Measurements from ENCODE around the gene F13A1.

Gene F13A1

GRCh38 chr6:6199678-6200077, 120.8 kb downstream of the F13A1 start:
- Histone ChIP-seq H3K14ac (ENCODE audit: low read length) (no peak overlapping the region), H3K36me3 (ENCODE audit: control insufficient read depth in 1 of 2, insufficient read depth in 2 of 2, low read length in 2 of 2) (no peaks in the 10 kb centered on the region), H3K79me1 (ENCODE audit: low read length) (no peaks in the 10 kb centered on the region), H3K4me3 (ENCODE audit: low read depth, low read length) (no peak overlapping the region), H3K79me2 (ENCODE audit: control insufficient read depth, insufficient read depth, low read length, poor library complexity) (no peaks in the 10 kb centered on the region), H3K18ac (ENCODE audit: low read length) (no peak overlapping the region), H3K4ac (ENCODE audit: low read depth, low read length) (no peak overlapping the region), H3K27ac (ENCODE audit: low read depth, low read length) (no peak overlapping the region), H2BK12ac (ENCODE audit: low read length) (no peak overlapping the region), H3K4me2 (ENCODE audit: low read length) (no peak overlapping the region), H2BK120ac (ENCODE audit: insufficient read depth, low read length, poor library complexity) (no peak overlapping the region), H4K12ac (ENCODE audit: low read depth, low read length) (no peak overlapping the region), H4K91ac (ENCODE audit: low read depth, low read length) (no peak overlapping the region), H3K23ac (ENCODE audit: low read length) (no peak overlapping the region), H2AK5ac (ENCODE audit: low read length) (no peak overlapping the region), H3K27me3 (ENCODE audit: insufficient read depth, low read length) (no peaks in the 10 kb centered on the region), H3K9me3 (ENCODE audit: insufficient read depth, low read depth, low read length) (peaks cover 5% of the 10 kb centered on the region), H4K8ac (ENCODE audit: low read depth, low read length) (no peak overlapping the region), H2BK5ac (ENCODE audit: low read depth, low read length, poor library complexity) (no peak overlapping the region), H3K9ac (ENCODE audit: low read length) (no peak overlapping the region), H2AFZ (ENCODE audit: insufficient read depth, low read length, poor library complexity) (no peak overlapping the region), H3K4me1 (ENCODE audit: control insufficient read depth in 1 of 2, insufficient read depth in 2 of 2, low read length in 2 of 2) (no peaks in the 10 kb centered on the region)
- no CpG with 5 or more reads among the region's 3 CpGs for whole genome bisulfite sequencing (ENCODE audit: extremely low coverage, insufficient coverage, insufficient read length)
- DNase-seq = no peak

- Histone ChIP-seq H3K36me3 (ENCODE audit: control insufficient read depth in 1 of 2, insufficient read depth in 2 of 2, low read length in 2 of 2) (no peaks in the 10 kb centered on the region), H3K4ac (ENCODE audit: low read depth, low read length) (no peak overlapping the region), H2BK120ac (ENCODE audit: insufficient read depth, low read length, poor library complexity) (no peak overlapping the region), H3K27ac (ENCODE audit: low read depth, low read length) (no peak overlapping the region), H3K79me1 (ENCODE audit: low read length) (no peaks in the 10 kb centered on the region), H3K4me1 (ENCODE audit: control insufficient read depth in 1 of 2, insufficient read depth in 2 of 2, low read length in 2 of 2) (no peaks in the 10 kb centered on the region), H4K12ac (ENCODE audit: low read depth, low read length) (no peak overlapping the region), H3K4me3 (ENCODE audit: low read depth, low read length) (no peak overlapping the region), H3K79me2 (ENCODE audit: control insufficient read depth, insufficient read depth, low read length, poor library complexity) (no peaks in the 10 kb centered on the region), H2BK12ac (ENCODE audit: low read length) (no peak overlapping the region), H4K8ac (ENCODE audit: low read depth, low read length) (no peak overlapping the region), H3K9me3 (ENCODE audit: insufficient read depth, low read depth, low read length) (peaks cover 5% of the 10 kb centered on the region), H3K23ac (ENCODE audit: low read length) (no peak overlapping the region), H3K4me2 (ENCODE audit: low read length) (no peak overlapping the region), H2BK5ac (ENCODE audit: low read depth, low read length, poor library complexity) (no peak overlapping the region), H3K9ac (ENCODE audit: low read length) (no peak overlapping the region), H3K27me3 (ENCODE audit: insufficient read depth, low read length) (no peaks in the 10 kb centered on the region), H3K14ac (ENCODE audit: low read length) (no peak overlapping the region), H3K18ac (ENCODE audit: low read length) (no peak overlapping the region), H4K91ac (ENCODE audit: low read depth, low read length) (no peak overlapping the region), H2AK5ac (ENCODE audit: low read length) (no peak overlapping the region), H2AFZ (ENCODE audit: insufficient read depth, low read length, poor library complexity) (no peak overlapping the region)
- WGBS (ENCODE audit: extremely low coverage, insufficient coverage, insufficient read length) = no CpG with 5 or more reads among the region's 3 CpGs
- no peak for DNase-seq
Observed at GRCh38 chr6:6196762-6197161, 123.7 kb downstream of the F13A1 start.

GRCh38 chr6:6195080-6195479, 125.4 kb downstream of the F13A1 start:
- Histone ChIP-seq H3K36me3 (ENCODE audit: control insufficient read depth in 1 of 2, insufficient read depth in 2 of 2, low read length in 2 of 2) (no peaks in the 10 kb centered on the region), H2AFZ (ENCODE audit: insufficient read depth, low read length, poor library complexity) (no peak overlapping the region), H3K9ac (ENCODE audit: low read length) (no peak overlapping the region), H3K4me1 (ENCODE audit: control insufficient read depth in 1 of 2, insufficient read depth in 2 of 2, low read length in 2 of 2) (no peaks in the 10 kb centered on the region), H3K4me3 (ENCODE audit: low read depth, low read length) (no peak overlapping the region), H2BK5ac (ENCODE audit: low read depth, low read length, poor library complexity) (no peak overlapping the region), H3K14ac (ENCODE audit: low read length) (no peak overlapping the region), H2BK120ac (ENCODE audit: insufficient read depth, low read length, poor library complexity) (no peak overlapping the region), H3K4me2 (ENCODE audit: low read length) (no peak overlapping the region), H4K8ac (ENCODE audit: low read depth, low read length) (no peak overlapping the region), H3K27me3 (ENCODE audit: insufficient read depth, low read length) (no peaks in the 10 kb centered on the region), H2BK12ac (ENCODE audit: low read length) (no peak overlapping the region), H3K4ac (ENCODE audit: low read depth, low read length) (no peak overlapping the region), H4K12ac (ENCODE audit: low read depth, low read length) (no peak overlapping the region), H2AK5ac (ENCODE audit: low read length) (no peak overlapping the region), H3K23ac (ENCODE audit: low read length) (no peak overlapping the region), H4K91ac (ENCODE audit: low read depth, low read length) (no peak overlapping the region), H3K18ac (ENCODE audit: low read length) (no peak overlapping the region), H3K79me1 (ENCODE audit: low read length) (no peaks in the 10 kb centered on the region), H3K79me2 (ENCODE audit: control insufficient read depth, insufficient read depth, low read length, poor library complexity) (no peaks in the 10 kb centered on the region), H3K27ac (ENCODE audit: low read depth, low read length) (no peak overlapping the region), H3K9me3 (ENCODE audit: insufficient read depth, low read depth, low read length) (peaks cover 2% of the 10 kb centered on the region)
- WGBS (ENCODE audit: extremely low coverage, insufficient coverage, insufficient read length) = no CpG with 5 or more reads among the region's 1 CpG
- no peak for DNase-seq

GRCh38 chr6:6193221-6193745, 127.2 kb downstream of the F13A1 start:
- Histone ChIP-seq H3K18ac (ENCODE audit: low read length) (no peak overlapping the region), H3K4ac (ENCODE audit: low read depth, low read length) (no peak overlapping the region), H3K23ac (ENCODE audit: low read length) (no peak overlapping the region), H4K8ac (ENCODE audit: low read depth, low read length) (no peak overlapping the region), H3K36me3 (ENCODE audit: control insufficient read depth in 1 of 2, insufficient read depth in 2 of 2, low read length in 2 of 2) (no peaks in the 10 kb centered on the region), H2BK5ac (ENCODE audit: low read depth, low read length, poor library complexity) (no peak overlapping the region), H3K27ac (ENCODE audit: low read depth, low read length) (no peak overlapping the region), H3K4me3 (ENCODE audit: low read depth, low read length) (no peak overlapping the region), H3K14ac (ENCODE audit: low read length) (no peak overlapping the region), H3K4me2 (ENCODE audit: low read length) (no peak overlapping the region), H3K79me1 (ENCODE audit: low read length) (no peaks in the 10 kb centered on the region), H2BK12ac (ENCODE audit: low read length) (no peak overlapping the region), H3K9ac (ENCODE audit: low read length) (no peak overlapping the region), H4K12ac (ENCODE audit: low read depth, low read length) (no peak overlapping the region), H3K79me2 (ENCODE audit: control insufficient read depth, insufficient read depth, low read length, poor library complexity) (no peaks in the 10 kb centered on the region), H4K91ac (ENCODE audit: low read depth, low read length) (no peak overlapping the region), H3K27me3 (ENCODE audit: insufficient read depth, low read length) (no peaks in the 10 kb centered on the region), H3K4me1 (ENCODE audit: control insufficient read depth in 1 of 2, insufficient read depth in 2 of 2, low read length in 2 of 2) (no peaks in the 10 kb centered on the region), H3K9me3 (ENCODE audit: insufficient read depth, low read depth, low read length) (no peaks in the 10 kb centered on the region), H2AK5ac (ENCODE audit: low read length) (no peak overlapping the region), H2BK120ac (ENCODE audit: insufficient read depth, low read length, poor library complexity) (no peak overlapping the region), H2AFZ (ENCODE audit: insufficient read depth, low read length, poor library complexity) (no peak overlapping the region)
- DNase-seq = no peak
- WGBS (ENCODE audit: extremely low coverage, insufficient coverage, insufficient read length) = no CpG with 5 or more reads among the region's 7 CpGs

All from trophoblast cell (in vitro differentiated cells and primary cell).